Mesodermal cell (in vitro differentiated cells): ENCODE data around the gene SSH2.
"Not testable (repeated sequence)": the region's sequence is repeated elsewhere in the genome, so short reads cannot be mapped to it uniquely, and the experiment has no call there.

Experiments used
- H3K27ac ChIP-seq: 2 replicates; pipeline ENCODE4 v1.7.0; 2013; ENCODE audit warnings: mild to moderate bottlenecking, low read depth, low read length, moderate library complexity; ENCODE audit not compliant: severe bottlenecking
- H3K36me3 ChIP-seq: 2 replicates; pipeline ENCODE4 v1.7.1; 2013; ENCODE audit warnings: mild to moderate bottlenecking, low read length, moderate library complexity; ENCODE audit not compliant: control insufficient read depth, insufficient read depth
- H3K4me1 ChIP-seq: one replicate; pipeline ENCODE4 v1.7.1; 2013; ENCODE audit warnings: mild to moderate bottlenecking, low read length; ENCODE audit not compliant: insufficient read depth, control insufficient read depth, poor library complexity, severe bottlenecking
- H3K4me3 ChIP-seq: 2 replicates; pipeline ENCODE4 v1.7.0; 2013; ENCODE audit warnings: low read length, control low read depth, mild to moderate bottlenecking; ENCODE audit not compliant: insufficient read depth, poor library complexity, severe bottlenecking; ENCODE audit errors: extremely low read depth
- H3K9me3 ChIP-seq: 2 replicates; pipeline ENCODE4 v1.7.1; 2013; ENCODE audit warnings: mild to moderate bottlenecking, low read length, moderate library complexity; ENCODE audit not compliant: control insufficient read depth
- WGBS, 2 experiments: methylation state at CpG; one replicate each; pipeline ENCODE4 v1.1.5; 2013; ENCODE audit warnings: missing lambda C conversion rate in 2 of 2; ENCODE audit not compliant: insufficient coverage in 2 of 2; 5-methylcytosine and 5-hydroxymethylcytosine counted together

Gene SSH2

GRCh38 chr17:29733166-29733565 lies 196.9 kb downstream of the SSH2 start:
- H3K4me3 ChIP-seq = no peak overlapping the region
- H3K27ac ChIP-seq = peak overlapping the region; percentile 57
- no CpG with 5 or more reads among the region's 2 CpGs for WGBS, 2 experiments
- peaks cover 19% of the 10 kb centered on the region for H3K4me1 ChIP-seq
- H3K9me3 ChIP-seq = peaks cover 8% of the 10 kb centered on the region
- peaks cover 9% of the 10 kb centered on the region for H3K36me3 ChIP-seq

- H3K36me3 ChIP-seq = peaks cover 9% of the 10 kb centered on the region
- H3K27ac ChIP-seq = peak overlapping the region; percentile 57
- 74% methylated on average over 3 of the region's 5 CpGs; no CpG with 5 or more reads in 1 of the 2 experiments for WGBS, 2 experiments
- peaks cover 23% of the 10 kb centered on the region for H3K4me1 ChIP-seq
- peaks cover 8% of the 10 kb centered on the region for H3K9me3 ChIP-seq
- no peak overlapping the region for H3K4me3 ChIP-seq
Observed at GRCh38 chr17:29732613-29733012, 197.4 kb downstream of the SSH2 start.

- Histone ChIP-seq H3K27ac (no peak overlapping the region), H3K9me3 (peaks cover 8% of the 10 kb centered on the region), H3K36me3 (peaks cover 9% of the 10 kb centered on the region), H3K4me3 (no peak overlapping the region), H3K4me1 (peaks cover 27% of the 10 kb centered on the region)
- WGBS, 2 experiments = 100% methylated on average over 1 of the region's 1 CpG; no CpG with 5 or more reads in 1 of the 2 experiments
Observed at GRCh38 chr17:29732209-29732608, 197.8 kb downstream of the SSH2 start.

GRCh38 chr17:29731589-29731929 lies 198.5 kb downstream of the SSH2 start:
- Histone ChIP-seq H3K36me3 (peaks cover 9% of the 10 kb centered on the region), H3K4me3 (no peak overlapping the region), H3K9me3 (peaks cover 8% of the 10 kb centered on the region), H3K4me1 (peaks cover 32% of the 10 kb centered on the region), H3K27ac (no peak overlapping the region)
- WGBS, 2 experiments = 50 to 82% methylated on average over 3 to 4 of the region's 4 CpGs

DNA sequence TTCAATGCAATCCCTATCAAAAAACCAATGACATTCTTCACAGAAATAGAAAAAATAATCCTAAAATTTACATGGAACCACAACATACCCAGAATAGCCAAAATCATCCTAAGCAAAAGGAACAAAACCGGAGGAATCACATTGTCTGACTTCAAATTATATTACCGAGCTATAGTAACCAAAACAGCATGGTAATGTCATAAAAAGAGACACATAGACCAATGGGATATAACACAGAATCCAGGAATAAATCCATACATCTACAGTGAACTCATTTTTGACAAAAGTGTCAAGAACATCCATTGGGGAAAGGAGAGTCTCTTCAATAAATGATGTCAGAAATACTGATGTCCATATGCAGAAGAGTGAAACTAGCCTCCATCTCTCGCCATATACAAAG lies 201.5 kb downstream of the SSH2 start:
- Histone ChIP-seq H3K4me3 (no peak overlapping the region), H3K36me3 (peaks cover 3% of the 10 kb centered on the region), H3K4me1 (peaks cover 42% of the 10 kb centered on the region), H3K27ac (no peak overlapping the region), H3K9me3 (peaks cover 8% of the 10 kb centered on the region)
- 87 to 90% methylated on average over 2 to 3 of the region's 3 CpGs for WGBS, 2 experiments

DNA sequence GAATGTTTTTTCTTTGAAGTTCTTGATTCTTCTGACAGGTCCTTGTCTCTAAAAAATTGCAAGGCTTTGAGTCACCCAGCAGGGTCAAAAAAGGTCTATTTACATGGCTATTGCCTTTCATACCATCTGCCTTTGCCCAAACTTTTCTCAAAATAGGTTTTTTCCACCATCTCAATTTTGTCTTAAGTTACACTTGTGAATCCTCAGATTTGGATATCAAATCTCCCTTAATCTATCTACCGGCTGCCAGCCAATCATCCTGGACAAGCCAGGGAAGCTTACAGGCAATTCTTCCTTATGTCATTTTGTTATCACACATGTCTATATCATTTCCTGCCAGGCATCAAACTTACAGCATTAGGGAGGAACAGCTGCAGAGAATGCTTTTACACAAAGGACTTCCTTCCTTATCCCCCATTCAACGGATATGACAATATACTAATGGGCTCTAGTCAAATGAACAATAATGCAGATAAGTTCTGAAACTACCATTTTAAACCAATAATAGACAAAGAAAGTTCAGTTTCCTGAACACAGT lies 203.2 kb downstream of the SSH2 start:
- H3K4me1 ChIP-seq = peaks cover 40% of the 10 kb centered on the region
- no peak overlapping the region for H3K4me3 ChIP-seq
- peaks cover 8% of the 10 kb centered on the region for H3K9me3 ChIP-seq
- peak overlapping the region; percentile 87 for H3K27ac ChIP-seq
- peaks cover 3% of the 10 kb centered on the region for H3K36me3 ChIP-seq
- 60 to 64% methylated on average over 1 to 2 of the region's 2 CpGs for WGBS, 2 experiments

DNA sequence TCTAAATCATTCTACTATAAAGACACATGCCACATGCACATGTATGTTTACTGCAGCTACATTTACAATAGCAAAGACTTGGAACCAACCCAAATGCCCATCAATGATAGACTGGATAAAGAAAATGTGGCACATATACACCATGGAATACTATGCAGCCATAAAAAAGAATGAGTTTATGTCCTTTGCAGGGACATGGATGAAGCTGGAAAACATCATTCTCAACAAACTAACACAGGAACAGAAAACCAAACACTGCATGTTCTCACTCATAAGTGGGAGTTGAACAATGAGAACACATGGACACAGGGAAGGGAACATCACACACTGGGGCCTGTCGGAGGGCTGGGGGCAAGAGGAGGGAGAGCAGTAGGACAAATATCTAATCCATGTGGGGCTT lies 204.6 kb downstream of the SSH2 start:
- not testable (repeated sequence) for H3K9me3 ChIP-seq, H3K4me3 ChIP-seq, H3K36me3 ChIP-seq, H3K27ac ChIP-seq
- peaks cover 43% of the 10 kb centered on the region for H3K4me1 ChIP-seq
- WGBS, 2 experiments = 90 to 100% methylated on average over 1 of the region's 1 CpG

GRCh38 chr17:29723278-29724047 lies 206.6 kb downstream of the SSH2 start:
- no peaks in the 10 kb centered on the region for H3K36me3 ChIP-seq
- WGBS, 2 experiments = 100% methylated on average over 1 of the region's 2 CpGs; no CpG with 5 or more reads in 1 of the 2 experiments
- peaks cover under 1% of the 10 kb centered on the region for H3K9me3 ChIP-seq
- H3K4me3 ChIP-seq = no peak overlapping the region
- H3K4me1 ChIP-seq = peaks cover 46% of the 10 kb centered on the region
- no peak overlapping the region for H3K27ac ChIP-seq

DNA sequence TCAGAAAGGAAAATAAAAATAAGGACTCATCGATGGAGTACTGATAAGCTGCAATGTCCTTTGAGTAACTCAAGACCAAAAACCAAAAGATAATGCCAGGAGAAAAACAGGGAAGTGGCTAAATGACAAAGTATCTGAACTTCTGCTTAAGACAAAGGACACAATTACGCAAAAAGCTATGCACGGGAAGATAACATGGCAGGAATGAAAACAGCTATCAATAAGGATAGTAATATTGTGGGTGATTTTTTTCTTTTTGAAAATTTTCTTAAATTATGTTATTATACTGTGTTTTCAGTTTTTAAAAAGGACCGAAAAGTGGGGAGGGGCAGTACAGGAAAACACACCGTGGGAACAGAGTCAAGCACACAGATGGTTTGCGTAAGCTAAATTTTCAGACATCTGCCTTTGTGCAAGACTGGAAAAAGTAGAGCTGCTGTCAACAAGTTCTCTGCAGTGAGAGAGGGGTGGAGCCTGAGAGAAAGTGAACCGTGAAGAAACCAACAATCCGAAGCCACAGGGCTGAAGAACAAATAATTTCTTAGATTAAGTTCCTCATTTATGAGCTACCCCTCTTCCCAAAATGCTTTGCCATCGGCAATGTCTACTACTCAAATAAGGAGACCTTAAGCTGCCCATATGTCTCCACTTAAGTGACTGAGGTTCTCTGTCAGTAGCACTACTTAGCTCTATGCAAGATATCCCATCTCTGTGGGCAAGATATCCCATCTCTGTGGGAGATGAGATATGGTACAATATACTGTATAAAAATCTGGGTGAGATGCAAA lies 207.4 kb downstream of the SSH2 start:
- peaks cover 2% of the 10 kb centered on the region for H3K36me3 ChIP-seq
- no peak overlapping the region for H3K4me3 ChIP-seq
- H3K4me1 ChIP-seq = peaks cover 42% of the 10 kb centered on the region
- 91 to 92% methylated on average over 7 to 8 of the region's 9 CpGs for WGBS, 2 experiments
- H3K27ac ChIP-seq = peak overlapping the region; percentile 83
- H3K9me3 ChIP-seq = no peaks in the 10 kb centered on the region

DNA sequence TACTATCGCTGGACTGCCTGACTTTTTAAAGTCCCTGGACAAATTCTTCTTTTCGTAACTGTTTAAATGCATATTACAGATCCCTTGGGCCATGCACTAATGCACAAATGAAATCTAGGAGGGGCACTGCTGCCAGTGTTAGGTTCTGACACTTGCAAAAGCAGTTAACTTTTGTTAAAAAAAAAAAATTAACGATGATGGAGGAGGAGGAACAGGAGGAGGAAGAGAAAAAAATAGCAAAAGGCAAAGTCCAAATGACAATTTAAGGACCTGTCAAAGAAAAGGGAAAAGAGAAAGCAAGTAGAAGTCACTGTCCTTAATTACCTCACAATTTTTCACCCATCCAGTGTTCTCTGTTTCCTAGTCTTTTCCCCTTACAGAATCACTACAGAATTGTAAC lies 209.5 kb downstream of the SSH2 start:
- H3K36me3 ChIP-seq = peaks cover 7% of the 10 kb centered on the region
- no peak overlapping the region for H3K27ac ChIP-seq
- H3K9me3 ChIP-seq = no peaks in the 10 kb centered on the region
- 100% methylated on average over 2 of the region's 3 CpGs; no CpG with 5 or more reads in 1 of the 2 experiments for WGBS, 2 experiments
- no peak overlapping the region for H3K4me3 ChIP-seq
- peaks cover 23% of the 10 kb centered on the region for H3K4me1 ChIP-seq
